DOHH2 (cell line): Measurements from ENCODE around the gene ZBED3.

ENCODE experiments used
- H3F3A ChIP-seq: fragments of 200-600 bp; sonication (generic), shearing (Covaris generic); 2 replicates; pipeline ENCODE4 v1.6.0; 2016; ENCODE audit warnings: antibody characterized with exemption, mild to moderate bottlenecking; ENCODE audit not compliant: control insufficient read depth, insufficient read depth
- H3K27ac ChIP-seq: fragments of 200-600 bp; sonication (generic); 2 replicates; pipeline ENCODE4 v1.5.1; 2014; ENCODE audit warnings: low read depth, mild to moderate bottlenecking, low read length, moderate library complexity
- H3K27me3 ChIP-seq: fragments of 200-600 bp; sonication (generic); 2 replicates; pipeline ENCODE4 v1.6.1; 2014; ENCODE audit warnings: mild to moderate bottlenecking, low read length, mixed read lengths; ENCODE audit not compliant: control insufficient read depth
- H3K36me3 ChIP-seq: fragments of 200-600 bp; sonication (generic); 2 replicates; pipeline ENCODE4 v1.6.1; 2014; ENCODE audit warnings: mild to moderate bottlenecking, low read length, moderate library complexity, mixed read lengths; ENCODE audit not compliant: control insufficient read depth
- H3K4me1 ChIP-seq: fragments of 200-600 bp; sonication (generic); 2 replicates; pipeline ENCODE4 v1.6.1; 2014; ENCODE audit warnings: mild to moderate bottlenecking, low read length, mixed read lengths; ENCODE audit not compliant: control insufficient read depth
- H3K4me2 ChIP-seq: fragments of 200-600 bp; sonication (generic); 2 replicates; pipeline ENCODE4 v1.6.0; 2014; ENCODE audit warnings: mild to moderate bottlenecking, low read length, moderate library complexity
- H3K4me3 ChIP-seq: fragments of 200-600 bp; sonication (generic); 2 replicates; pipeline ENCODE4 v1.5.1; 2014; ENCODE audit warnings: mild to moderate bottlenecking, low read length, mixed read lengths
- H3K79me2 ChIP-seq: fragments of 200-600 bp; sonication (generic); 2 replicates; pipeline ENCODE4 v1.6.1; 2014; ENCODE audit warnings: mild to moderate bottlenecking, low read length, mixed read lengths; ENCODE audit not compliant: control insufficient read depth
- H3K9me2 ChIP-seq: fragments of 200-600 bp; sonication (generic); replicated peaks from 2 replicates; pipeline ENCODE4 v1.6.1; 2014; ENCODE audit warnings: mild to moderate bottlenecking, low read length, mixed read lengths; ENCODE audit not compliant: control insufficient read depth
- H3K9me3 ChIP-seq: fragments of 200-600 bp; sonication (generic); 2 replicates; pipeline ENCODE4 v1.6.1; 2014; ENCODE audit warnings: antibody characterized with exemption, low read length, mixed read lengths; ENCODE audit not compliant: control insufficient read depth, insufficient read depth
- H4K20me1 ChIP-seq: fragments of 200-600 bp; sonication (generic); 2 replicates; pipeline ENCODE4 v1.6.0; 2014; ENCODE audit warnings: low read depth, mild to moderate bottlenecking, antibody characterized with exemption, low read length, moderate library complexity; ENCODE audit not compliant: control insufficient read depth, insufficient read depth
- CTCF ChIP-seq: fragments of 200-600 bp; sonication (generic); IDR thresholded peaks from one replicate; pipeline ENCODE4 v1.5.1; 2014; ENCODE audit warnings: antibody characterized with exemption, mild to moderate bottlenecking, low read depth, low read length; ENCODE audit not compliant: poor library complexity, severe bottlenecking
- EZH2phosphoT487 ChIP-seq: fragments of 200-600 bp; sonication (generic); IDR thresholded peaks from 2 replicates; pipeline ENCODE4 v1.6.1; 2017; ENCODE audit warnings: borderline replicate concordance, mild to moderate bottlenecking, antibody characterized with exemption, low read length, moderate library complexity, mixed read lengths

Gene ZBED3

GRCh38 chr5:77129391-77129990 is 42.4 kb upstream of the ZBED3 start:
- Histone ChIP-seq H3K27ac (no peak overlapping the region), H3K9me3 (no peaks in the 10 kb centered on the region), H4K20me1 (no peaks in the 10 kb centered on the region), H3K9me2 (no peaks in the 10 kb centered on the region), H3K4me1 (no peaks in the 10 kb centered on the region), H3K79me2 (no peaks in the 10 kb centered on the region), H3K27me3 (no peaks in the 10 kb centered on the region), H3F3A (no peaks in the 10 kb centered on the region), H3K36me3 (no peaks in the 10 kb centered on the region), H3K4me2 (no peak overlapping the region), H3K4me3 (no peak overlapping the region)
- no peak for TF ChIP-seq CTCF
- no peak for TF ChIP-seq EZH2phosphoT487

GRCh38 chr5:77128411-77129061 is 41.5 kb upstream of the ZBED3 start:
- Histone ChIP-seq H3K27ac (no peak overlapping the region), H4K20me1 (no peaks in the 10 kb centered on the region), H3K4me1 (no peaks in the 10 kb centered on the region), H3K9me3 (no peaks in the 10 kb centered on the region), H3K9me2 (no peaks in the 10 kb centered on the region), H3K4me2 (no peak overlapping the region), H3K36me3 (no peaks in the 10 kb centered on the region), H3K27me3 (no peaks in the 10 kb centered on the region), H3F3A (no peaks in the 10 kb centered on the region), H3K79me2 (no peaks in the 10 kb centered on the region), H3K4me3 (no peak overlapping the region)
- TF ChIP-seq EZH2phosphoT487 = no peak
- TF ChIP-seq CTCF = no peak

DNA sequence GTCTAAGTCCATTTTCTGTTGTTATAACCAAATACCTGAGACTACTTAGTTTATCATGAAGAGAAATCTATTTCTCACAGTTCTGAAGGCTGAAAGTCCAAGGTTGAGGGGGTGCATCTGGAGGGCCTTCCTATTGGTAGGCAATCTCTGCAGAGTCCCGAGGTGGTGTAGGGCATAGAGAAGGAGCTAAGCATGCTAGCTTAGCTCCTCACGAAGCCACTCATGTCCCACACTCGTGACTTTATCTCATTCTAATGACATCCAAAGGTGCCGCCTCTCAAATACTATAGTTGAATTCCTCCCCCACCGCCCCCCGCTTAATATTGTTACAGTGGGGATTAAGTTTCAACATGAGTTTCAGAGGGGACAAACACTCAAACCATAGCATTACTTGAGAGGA is 36.0 kb upstream of the ZBED3 start:
- H3K79me2 ChIP-seq = no peaks in the 10 kb centered on the region
- no peaks in the 10 kb centered on the region for H3K27me3 ChIP-seq
- no peaks in the 10 kb centered on the region for H3K9me2 ChIP-seq
- no peaks in the 10 kb centered on the region for H3K36me3 ChIP-seq
- no peaks in the 10 kb centered on the region for H3K9me3 ChIP-seq
- no peak overlapping the region for H3K4me3 ChIP-seq
- H3K4me1 ChIP-seq = no peaks in the 10 kb centered on the region
- no peak overlapping the region for H3K4me2 ChIP-seq
- TF ChIP-seq EZH2phosphoT487 = no peak
- TF ChIP-seq CTCF = no peak
- no peaks in the 10 kb centered on the region for H3F3A ChIP-seq
- no peaks in the 10 kb centered on the region for H4K20me1 ChIP-seq
- no peak overlapping the region for H3K27ac ChIP-seq
